HG03520 (cell line): ENCODE measurements around the gene NUP43.
"Not testable (repeated sequence)": the region's sequence is repeated elsewhere in the genome, so short reads cannot be mapped to it uniquely, and the experiment has no call there.

Experiments used
- ATAC-seq: cut with Tn5 transposase; IDR thresholded peaks from one replicate; pipeline ENCODE4 v1.9.1; 2021; ENCODE audit warnings: mild to moderate bottlenecking, moderate library complexity; ENCODE audit not compliant: unreplicated experiment

NUP43 gene

GRCh38 chr6:149696901-149697300 is 49.4 kb downstream of the NUP43 start:
- ATAC-seq: no peak

DNA sequence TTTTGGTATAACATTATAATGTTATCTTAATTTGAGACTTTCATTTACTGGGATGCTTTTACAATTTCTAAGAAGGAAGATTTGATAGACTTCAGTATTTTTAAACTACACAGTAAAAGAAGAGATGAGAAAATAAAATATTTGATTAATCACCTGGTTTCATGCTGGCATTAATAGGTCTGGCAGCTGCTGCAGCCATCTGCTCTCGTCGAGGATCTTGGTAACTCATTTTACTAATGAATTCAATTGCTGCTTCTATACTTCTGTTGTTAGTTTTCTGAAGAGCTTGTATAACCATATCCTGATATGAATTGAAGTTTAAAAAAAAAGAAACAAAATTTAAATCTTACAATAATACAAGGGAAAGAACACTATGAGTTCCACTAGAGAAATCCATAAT is 51.4 kb downstream of the NUP43 start:
- ATAC-seq: no peak

GRCh38 chr6:149691201-149691600 is 55.1 kb downstream of the NUP43 start:
- ATAC-seq: no peak

GRCh38 chr6:149686230-149686629 is 60.1 kb downstream of the NUP43 start:
- ATAC-seq: no peak

GRCh38 chr6:149683256-149683859 is 63.0 kb downstream of the NUP43 start:
- no peak for ATAC-seq

DNA sequence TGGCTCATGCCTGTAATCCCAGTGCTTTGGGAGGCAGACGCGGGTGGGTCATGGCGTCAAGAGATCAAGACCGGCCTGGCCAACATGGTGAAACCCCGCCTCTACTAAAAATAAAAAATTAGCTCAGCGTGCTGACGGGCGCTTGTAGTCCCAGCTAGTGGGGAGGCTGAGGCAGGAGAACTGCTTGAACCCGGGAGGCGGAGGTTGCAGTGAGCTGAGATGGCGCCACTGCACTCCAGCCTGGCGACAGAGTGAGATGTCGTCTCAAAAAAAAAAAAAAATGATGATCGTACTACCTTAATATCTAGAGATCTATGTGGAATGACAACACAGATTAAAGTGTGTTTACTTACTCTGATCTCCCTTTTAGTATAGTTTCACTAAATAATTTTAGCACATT is 64.5 kb downstream of the NUP43 start:
- not testable (repeated sequence) for ATAC-seq

- ATAC-seq: no peak
These were observed 65.1 kb downstream of the NUP43 start for GRCh38 chr6:149681209-149681608.

DNA sequence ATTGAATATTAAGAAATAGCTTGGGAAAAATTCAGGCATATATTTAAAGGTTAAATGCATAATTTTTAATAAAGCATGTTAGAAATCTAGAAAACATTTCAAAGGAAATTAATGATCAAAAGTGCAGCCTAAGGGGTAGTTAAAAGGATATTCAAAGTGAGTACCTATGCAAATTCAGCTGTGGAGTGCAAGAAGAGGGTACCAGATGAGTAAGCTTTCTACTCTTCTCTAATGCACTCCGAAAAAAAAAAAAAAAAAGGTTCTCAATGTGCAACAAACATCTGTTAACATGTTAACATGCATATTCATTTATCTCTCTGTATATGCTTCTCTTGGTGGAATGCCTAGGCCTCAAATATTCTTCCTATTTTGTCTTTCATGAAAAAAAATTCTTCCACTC is 65.8 kb downstream of the NUP43 start:
- no peak for ATAC-seq
